ENCODE results near the gene IL20. TPM values are rescaled to one million over a fixed set of nuclear protein-coding genes. Genes with fewer than 3 reads are reported as not detected.

Gene IL20
- total and polyA plus RNA-seq, 2 of the 8 experiments (the other 6 are each of a cell fraction or from before 2014, with no cell fraction given) = not detected

DNA sequence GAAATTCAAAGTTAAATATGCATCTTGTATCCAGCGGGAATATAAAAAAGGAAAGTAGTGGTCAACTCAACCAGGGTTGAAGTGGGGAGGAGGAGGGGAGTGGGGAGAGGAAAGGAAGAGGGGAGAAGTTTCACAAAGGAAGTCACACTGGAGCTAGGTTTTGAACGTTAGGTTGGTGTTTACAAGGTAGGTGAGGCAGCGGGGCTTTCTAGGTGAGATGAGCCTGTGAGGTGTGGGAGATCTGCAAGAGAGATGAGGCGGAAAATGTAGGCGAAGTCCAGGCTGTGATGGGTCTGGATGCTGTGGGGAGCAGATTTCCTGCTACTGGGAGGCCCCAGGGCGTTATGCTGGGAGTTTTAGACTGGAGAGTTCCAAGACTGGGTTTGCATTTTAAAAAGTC lies 36.1 kb upstream of the IL20 start:
- Histone ChIP-seq H2AK5ac (ENCODE audit: low read depth, low read length) (no peak overlapping the region), H3K4me2 (ENCODE audit: insufficient read depth in 1 of 2, low read depth in 2 of 2, low read length in 2 of 2) (no peak overlapping the region), H4K8ac (ENCODE audit: extremely low read depth, insufficient read depth, low read length) (no peak overlapping the region), H3K9me3 (ENCODE audit: insufficient read depth in 2 of 2, low read depth in 1 of 2, low read length in 1 of 2) (no peaks in the 10 kb centered on the region), H4K20me1 (replicated peaks in 1 of 2; ENCODE audit: control insufficient read depth in 1 of 2, insufficient read depth in 2 of 2, low read length in 2 of 2) (no peaks in the 10 kb centered on the region), H4K5ac (ENCODE audit: insufficient read length, low read depth, low read length) (no peak overlapping the region), H3K14ac (ENCODE audit: insufficient read length) (no peak overlapping the region), H3K27ac (ENCODE audit: low read depth, low read length) (no peak overlapping the region), H4K91ac (replicated peaks; ENCODE audit: insufficient read length, low read length) (no peak overlapping the region), H2AFZ (ENCODE audit: low read length) (no peak overlapping the region), H3K79me1 (ENCODE audit: low read depth, low read length) (no peaks in the 10 kb centered on the region), H3K4ac (replicated peaks; ENCODE audit: insufficient read length, low read depth, low read length) (no peak overlapping the region), H3K4me3 (ENCODE audit: extremely low read depth in 1 of 4, insufficient read depth in 2 of 4, low read depth in 3 of 4, low read length in 4 of 4) (no peak overlapping the region), H3K56ac (replicated peaks; ENCODE audit: insufficient read length, low read depth, low read length) (no peak overlapping the region), H3K9ac (replicated peaks in 1 of 4; ENCODE audit: extremely low read depth in 1 of 4, low read depth in 3 of 4, low read length in 3 of 4) (no peak overlapping the region), H3K18ac (ENCODE audit: extremely low read depth, low read length) (no peak overlapping the region), H3K27me3 (replicated peaks in 1 of 4; ENCODE audit: control insufficient read depth in 3 of 4, extremely low read depth in 1 of 4, insufficient read depth in 3 of 4, low read length in 3 of 4) (no peaks in the 10 kb centered on the region), H2BK120ac (replicated peaks; ENCODE audit: low read depth, low read length) (no peak overlapping the region), H3K23me2 (ENCODE audit: low read depth, low read length) (no peaks in the 10 kb centered on the region), H2BK20ac (ENCODE audit: low read length) (no peak overlapping the region), H3K23ac (ENCODE audit: insufficient read length) (no peak overlapping the region), H2BK12ac (ENCODE audit: low read depth, low read length) (no peak overlapping the region), H3K4me1 (replicated peaks in 1 of 4; ENCODE audit: control insufficient read depth in 3 of 4, insufficient read depth in 4 of 4, low read length in 3 of 4) (no peaks in the 10 kb centered on the region), H2BK15ac (ENCODE audit: low read length) (no peak overlapping the region), H3K36me3 (ENCODE audit: control insufficient read depth in 2 of 4, insufficient read depth in 4 of 4, low read length in 3 of 4) (no peaks in the 10 kb centered on the region), H2BK5ac (ENCODE audit: low read depth, low read length) (no peak overlapping the region), H3K79me2 (ENCODE audit: control insufficient read depth in 1 of 2, insufficient read depth in 2 of 2, low read length in 2 of 2) (no peaks in the 10 kb centered on the region)
- POLR2A ChIA-PET (ENCODE audit: partially characterized antibody) = interaction anchor here (1.1 kb wide), 1 partner anchor 223 kb away, joined by 4 read pairs; no protein-coding TSS in a partner anchor
- no peak for TF ChIP-seq TBP (IDR thresholded peaks at IDR 0.05; ENCODE audit: low read depth, low read length)
- TF ChIP-seq RAD21 (IDR thresholded peaks at IDR 0.05 in 1 of 2, conservative IDR thresholded peaks at IDR 0.05 in 1 of 2; ENCODE audit: low read depth in 2 of 2, low read length in 2 of 2) = no peak
- no peak for TF ChIP-seq SRF (IDR thresholded peaks at IDR 0.05; ENCODE audit: low read depth, low read length)
- TF ChIP-seq EGR1 (IDR thresholded peaks at IDR 0.05; ENCODE audit: borderline replicate concordance, low read depth, low read length) = no peak
- TF ChIP-seq, protein P1, sequence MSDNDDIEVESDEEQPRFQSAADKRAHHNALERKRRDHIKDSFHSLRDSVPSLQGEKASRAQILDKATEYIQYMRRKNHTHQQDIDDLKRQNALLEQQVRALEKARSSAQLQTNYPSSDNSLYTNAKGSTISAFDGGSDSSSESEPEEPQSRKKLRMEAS (IDR thresholded peaks at IDR 0.05) = no peak
- no peak for TF ChIP-seq RFX5 (IDR thresholded peaks at IDR 0.05; ENCODE audit: borderline replicate concordance, low read depth, low read length)
- TF ChIP-seq JUND (IDR thresholded peaks at IDR 0.05; ENCODE audit: low read length) = no peak
- CTCF ChIA-PET (ENCODE audit: partially characterized antibody) = interaction anchor here (0.5 to 2.5 kb wide), 6 partner anchors 20 to 588 kb away, joined by 3 to 7 read pairs (median 3); no protein-coding TSS in a partner anchor
- FAIRE-seq (no peak), DNase-seq (ENCODE audit: low read depth in 1 of 2, low spot score in 2 of 2) (no peak)
- 78% methylated on average over 6 of the region's 6 CpGs; no CpG with 5 or more reads in 1 of the 2 experiments for WGBS, 2 experiments (ENCODE audit: extremely low coverage in 1 of 2, insufficient coverage in 1 of 2, insufficient read length in 1 of 2, insufficient replicate concordance in 2 of 2, low coverage in 1 of 2, low lambda C conversion rate in 2 of 2, missing lambda C conversion rate in 1 of 2)

Measured in H1 (cell line).